Stimulated activated CD4-positive, alpha-beta T cell treated with anti-CD3 and anti-CD28 coated beads, Interleukin-12 subunit alpha, Interleukin-12 subunit beta, amount 100 ng/mL, for 48 hours (primary cell): ENCODE measurements around the gene AMACR.

Experiments used
- DNase-seq, 3 donors: peaks; one replicate each; pipeline ENCODE4 v3.0.0-alpha.2; 2020; ENCODE audit warnings: low read depth in 2 of 3, low spot score in 1 of 3

AMACR gene

GRCh38 chr5:34008802-34009201 lies 952 bp upstream of the AMACR start:
- DNase-seq = no peak

GRCh38 chr5:34007201-34007620 lies 639 bp downstream of the AMACR start:
- DNase-seq = no peak

GRCh38 chr5:34005681-34006080 lies 2.2 kb downstream of the AMACR start:
- no peak for DNase-seq

- no peak for DNase-seq
These were observed 2.6 kb downstream of the AMACR start for GRCh38 chr5:34005211-34005610.

GRCh38 chr5:34003941-34004340 lies 3.9 kb downstream of the AMACR start:
- no peak for DNase-seq

GRCh38 chr5:34002629-34003328 lies 5.1 kb downstream of the AMACR start:
- DNase-seq = no peak

- DNase-seq = no peak
These were observed 6.5 kb downstream of the AMACR start for GRCh38 chr5:34001241-34001841.

GRCh38 chr5:33999978-34000377 lies 7.9 kb downstream of the AMACR start:
- DNase-seq = no peak

GRCh38 chr5:33997331-33997983 lies 10.4 kb downstream of the AMACR start:
- DNase-seq = no peak

- DNase-seq = no peak
These were observed 12.0 kb downstream of the AMACR start for GRCh38 chr5:33995865-33996264.

- DNase-seq = no peak
These were observed 13.0 kb downstream of the AMACR start for GRCh38 chr5:33994845-33995244.

GRCh38 chr5:33992864-33993263 lies 15.0 kb downstream of the AMACR start:
- no peak for DNase-seq

- DNase-seq = no peak
These were observed 22.4 kb downstream of the AMACR start for GRCh38 chr5:33985447-33985846.

GRCh38 chr5:33984671-33985124 lies 23.2 kb downstream of the AMACR start, which contains the start of gene SLC45A2:
Gene SLC45A2 (minus strand): TSS chr5:33984693. CDS start chr5:33984583, 110 bp downstream.
- no peak for DNase-seq

- no peak for DNase-seq
These were observed 23.7 kb downstream of the AMACR start for GRCh38 chr5:33984178-33984577.

GRCh38 chr5:33981408-33982162 lies 26.3 kb downstream of the AMACR start:
- DNase-seq = no peak

GRCh38 chr5:33980030-33980429 lies 27.8 kb downstream of the AMACR start:
- no peak for DNase-seq

- no peak for DNase-seq
These were observed 29.5 kb downstream of the AMACR start for GRCh38 chr5:33978306-33978705.

- DNase-seq = no peak
These were observed 31.5 kb downstream of the AMACR start for GRCh38 chr5:33976307-33976706.

- no peak for DNase-seq
These were observed 32.0 kb downstream of the AMACR start for GRCh38 chr5:33975852-33976251.

GRCh38 chr5:33973271-33973670 lies 34.6 kb downstream of the AMACR start:
- DNase-seq = no peak
